Measurements from ENCODE around the gene PLXNA4. TPM values are rescaled to one million over a fixed set of nuclear protein-coding genes. Genes with fewer than 3 reads are reported as not detected.

The PLXNA4 gene
- polyA plus RNA-seq, 2 of the 4 experiments (the other 2 are of a cell fraction), result 0.12 to 0.34 TPM

DNA sequence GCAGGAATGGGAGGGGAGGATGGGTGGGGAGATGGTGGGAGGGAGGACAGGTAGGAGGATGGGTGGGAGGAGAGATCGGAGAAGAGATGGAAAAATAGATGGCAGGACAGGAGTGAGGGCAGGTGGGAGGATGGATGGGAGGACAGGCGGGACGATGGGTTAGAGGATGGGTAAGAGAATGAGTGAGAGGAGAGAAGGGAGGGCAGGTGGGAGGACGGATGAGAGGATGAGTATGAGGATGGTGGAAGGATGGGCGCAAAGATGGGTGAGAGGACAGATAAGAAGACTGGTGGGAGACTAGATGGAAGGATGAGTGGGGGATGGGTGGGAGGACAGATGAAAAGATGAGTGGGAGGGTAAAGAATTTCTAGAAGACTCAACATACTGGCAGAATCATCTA is 438.6 kb downstream of the PLXNA4 start:
- TF ChIP-seq EP300 (IDR thresholded peaks at IDR 0.05) (no peak), HOXB13 (CRISPR knock-in tag; IDR thresholded peaks at IDR 0.05; ENCODE audit: low read depth) (no peak), REST (IDR thresholded peaks at IDR 0.05) (no peak), HDAC2 (IDR thresholded peaks at IDR 0.05) (no peak), JUNB (IDR thresholded peaks at IDR 0.05) (no peak), EHF (CRISPR knock-in tag; IDR thresholded peaks at IDR 0.05) (no peak), ATOH8 (CRISPR knock-in tag; IDR thresholded peaks at IDR 0.05; ENCODE audit: low read depth) (no peak), KDM5A (IDR thresholded peaks at IDR 0.05) (no peak), CHD2 (IDR thresholded peaks at IDR 0.05; ENCODE audit: low read length, partially characterized antibody) (no peak), ZFP36 (IDR thresholded peaks at IDR 0.05; ENCODE audit: borderline replicate concordance, partially characterized antibody) (no peak)
- TF ChIP-seq, protein P1, sequence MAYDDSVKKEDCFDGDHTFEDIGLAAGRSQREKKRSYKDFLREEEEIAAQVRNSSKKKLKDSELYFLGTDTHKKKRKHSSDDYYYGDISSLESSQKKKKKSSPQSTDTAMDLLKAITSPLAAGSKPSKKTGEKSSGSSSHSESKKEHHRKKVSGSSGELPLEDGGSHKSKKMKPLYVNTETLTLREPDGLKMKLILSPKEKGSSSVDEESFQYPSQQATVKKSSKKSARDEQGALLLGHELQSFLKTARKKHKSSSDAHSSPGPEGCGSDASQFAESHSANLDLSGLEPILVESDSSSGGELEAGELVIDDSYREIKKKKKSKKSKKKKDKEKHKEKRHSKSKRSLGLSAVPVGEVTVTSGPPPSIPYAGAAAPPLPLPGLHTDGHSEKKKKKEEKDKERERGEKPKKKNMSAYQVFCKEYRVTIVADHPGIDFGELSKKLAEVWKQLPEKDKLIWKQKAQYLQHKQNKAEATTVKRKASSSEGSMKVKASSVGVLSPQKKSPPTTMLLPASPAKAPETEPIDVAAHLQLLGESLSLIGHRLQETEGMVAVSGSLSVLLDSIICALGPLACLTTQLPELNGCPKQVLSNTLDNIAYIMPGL (CRISPR knock-in tag; IDR thresholded peaks at IDR 0.05; ENCODE audit: borderline replicate concordance), result no peak
- H3K4me3 ChIP-seq, result no peak overlapping the region
- ATAC-seq (no peak), DNase-seq (ENCODE audit: low read depth in 1 of 2, low spot score in 1 of 2) (no peak), FAIRE-seq (no peak)
- WGBS (ENCODE audit: missing lambda C conversion rate), result 90% methylated on average over 5 of the region's 5 CpGs
- no peak overlapping the region for H3K4me2 ChIP-seq
- H3K4me1 ChIP-seq, result peaks cover 39% of the 10 kb centered on the region
- H3K27ac ChIP-seq, result 0 out of 6 replicates have a peak overlapping the region, but pooled peaks of 1 of the 2 experiments have one; percentile 48
- CTCF ChIA-PET, result interaction anchor here (1.0 kb wide), 1 partner anchor 8 kb away, joined by 4 read pairs; no protein-coding TSS in a partner anchor
- H3K9me3 ChIP-seq, result no peaks in the 10 kb centered on the region
- POLR2A ChIA-PET, result no interaction called here

DNA sequence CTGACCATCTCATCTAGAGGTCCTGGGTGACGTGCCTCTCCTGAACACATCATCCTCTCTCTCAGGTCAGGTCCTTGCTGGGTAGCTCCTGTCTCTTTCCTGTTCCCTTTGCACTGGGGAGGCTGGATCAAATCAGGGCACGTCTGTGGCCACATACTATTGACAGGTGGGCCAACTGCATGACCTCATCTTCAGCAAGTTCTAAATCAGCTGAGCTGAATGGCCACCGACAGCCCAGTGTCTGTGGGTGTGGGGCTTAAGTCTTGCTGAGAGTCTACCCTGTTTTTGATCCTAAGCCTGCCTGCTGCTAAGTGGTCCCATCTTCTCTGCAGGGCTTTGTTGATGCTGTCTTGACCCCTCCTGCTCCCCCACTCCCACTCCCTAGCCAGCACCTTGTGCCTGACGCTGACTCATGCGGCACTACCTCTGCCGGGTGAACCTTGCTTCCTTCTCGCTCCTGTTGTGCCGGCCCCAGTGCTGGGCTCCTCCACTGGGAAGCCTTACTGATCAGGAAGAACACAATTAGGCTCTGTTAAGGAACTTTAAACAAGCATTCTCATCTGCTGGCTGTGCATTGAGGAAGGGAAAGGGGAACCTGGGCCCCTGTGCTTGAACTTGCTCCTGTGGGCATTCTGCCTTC is 440.4 kb downstream of the PLXNA4 start:
- FAIRE-seq (no peak), DNase-seq (ENCODE audit: low read depth in 1 of 2, low spot score in 1 of 2) (no peak), ATAC-seq (no peak)
- ChIA-PET CTCF (interaction anchor here (1.4 kb wide), 2 partner anchors 10 to 18 kb away, joined by 4 read pairs; no protein-coding TSS in a partner anchor), POLR2A (no interaction called here)
- TF ChIP-seq, protein P1 (CRISPR knock-in tag; IDR thresholded peaks at IDR 0.05; ENCODE audit: borderline replicate concordance), result no peak
- no peak for TF ChIP-seq MYC (IDR thresholded peaks at IDR 0.05; ENCODE audit: borderline replicate concordance, low read length)
- no peak for TF ChIP-seq RAD21 (conservative IDR thresholded peaks at IDR 0.05 in 1 of 2, IDR thresholded peaks at IDR 0.05 in 1 of 2)
- no peak for TF ChIP-seq FOXS1 (CRISPR knock-in tag; IDR thresholded peaks at IDR 0.05)
- TF ChIP-seq NFE2L2 (conservative IDR thresholded peaks at IDR 0.05; ENCODE audit: low read length), result no peak
- no peak for TF ChIP-seq ZSCAN20 (CRISPR knock-in tag; IDR thresholded peaks at IDR 0.05)
- no peak for TF ChIP-seq ZNF302 (CRISPR knock-in tag; IDR thresholded peaks at IDR 0.05)
- TF ChIP-seq, protein P2, sequence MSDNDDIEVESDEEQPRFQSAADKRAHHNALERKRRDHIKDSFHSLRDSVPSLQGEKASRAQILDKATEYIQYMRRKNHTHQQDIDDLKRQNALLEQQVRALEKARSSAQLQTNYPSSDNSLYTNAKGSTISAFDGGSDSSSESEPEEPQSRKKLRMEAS (IDR thresholded peaks at IDR 0.05), result no peak
- TF ChIP-seq, protein P3, sequence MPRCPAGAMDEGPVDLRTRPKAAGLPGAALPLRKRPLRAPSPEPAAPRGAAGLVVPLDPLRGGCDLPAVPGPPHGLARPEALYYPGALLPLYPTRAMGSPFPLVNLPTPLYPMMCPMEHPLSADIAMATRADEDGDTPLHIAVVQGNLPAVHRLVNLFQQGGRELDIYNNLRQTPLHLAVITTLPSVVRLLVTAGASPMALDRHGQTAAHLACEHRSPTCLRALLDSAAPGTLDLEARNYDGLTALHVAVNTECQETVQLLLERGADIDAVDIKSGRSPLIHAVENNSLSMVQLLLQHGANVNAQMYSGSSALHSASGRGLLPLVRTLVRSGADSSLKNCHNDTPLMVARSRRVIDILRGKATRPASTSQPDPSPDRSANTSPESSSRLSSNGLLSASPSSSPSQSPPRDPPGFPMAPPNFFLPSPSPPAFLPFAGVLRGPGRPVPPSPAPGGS (IDR thresholded peaks at IDR 0.05), result no peak
- H3K27ac ChIP-seq, result 0 out of 6 replicates have a peak overlapping the region, but pooled peaks of 1 of the 2 experiments have one; percentile 10
- no peak overlapping the region for H3K4me2 ChIP-seq
- H3K4me1 ChIP-seq, result peaks cover 33% of the 10 kb centered on the region
- H3K9me3 ChIP-seq, result no peaks in the 10 kb centered on the region
- no peak overlapping the region for H3K4me3 ChIP-seq
- WGBS (ENCODE audit: missing lambda C conversion rate), result 75% methylated on average over 8 of the region's 8 CpGs

All from A549 (cell line).